GM21723 (cell line): ENCODE results near the gene PLA2G4E.

Experiments
- ATAC-seq: cut with Tn5 transposase; IDR thresholded peaks from one replicate; pipeline ENCODE4 v1.9.1; 2021; ENCODE audit warnings: mild to moderate bottlenecking, moderate library complexity; ENCODE audit not compliant: unreplicated experiment

Gene PLA2G4E

GRCh38 chr15:41979493-41980266, 41.2 kb downstream of the PLA2G4E start:
- no peak for ATAC-seq

- ATAC-seq = no peak
These were observed 42.3 kb downstream of the PLA2G4E start for GRCh38 chr15:41978534-41978933.

- ATAC-seq = no peak
These were observed 43.0 kb downstream of the PLA2G4E start for GRCh38 chr15:41977757-41978383.

- ATAC-seq = no peak
These were observed 45.2 kb downstream of the PLA2G4E start for GRCh38 chr15:41975669-41976068.

GRCh38 chr15:41974041-41974440, 46.8 kb downstream of the PLA2G4E start:
- ATAC-seq = no peak

- peak; percentile 78 for ATAC-seq
These were observed 48.3 kb downstream of the PLA2G4E start, which contains the start of gene EHD4 for GRCh38 chr15:41972253-41973242. EHD4 (minus strand) TSS chr15:41972557; CDS start chr15:41972494, 63 bp downstream.

GRCh38 chr15:41971895-41972252, 49.0 kb downstream of the PLA2G4E start:
- ATAC-seq = peak; percentile 28

- peak; percentile 58 for ATAC-seq
These were observed 49.5 kb downstream of the PLA2G4E start for GRCh38 chr15:41971089-41971894.

- ATAC-seq = no peak
These were observed 50.4 kb downstream of the PLA2G4E start for GRCh38 chr15:41970456-41970855.

- no peak for ATAC-seq
These were observed 50.9 kb downstream of the PLA2G4E start for GRCh38 chr15:41969851-41970431.

- ATAC-seq = no peak
These were observed 52.1 kb downstream of the PLA2G4E start for GRCh38 chr15:41968701-41969100.

GRCh38 chr15:41967506-41968206, 53.2 kb downstream of the PLA2G4E start:
- ATAC-seq = no peak

GRCh38 chr15:41966920-41967465, 53.8 kb downstream of the PLA2G4E start:
- ATAC-seq = no peak

- no peak for ATAC-seq
These were observed 54.4 kb downstream of the PLA2G4E start for GRCh38 chr15:41966414-41966812.

- ATAC-seq = no peak
These were observed 55.1 kb downstream of the PLA2G4E start for GRCh38 chr15:41965441-41966413.

- ATAC-seq = no peak
These were observed 59.1 kb downstream of the PLA2G4E start for GRCh38 chr15:41961595-41962202.

- ATAC-seq = no peak
These were observed 59.8 kb downstream of the PLA2G4E start for GRCh38 chr15:41961001-41961518.
